AG04449 (cell line): ENCODE results near the gene SOX8.

Experiments used
- CTCF ChIA-PET: fragments of 350-600 bp; formaldehyde crosslinking; extraction: SDS; loops from one replicate; lab custom pipeline; 2021; ENCODE audit warnings: antibody characterized with exemption; lab: Yijun Ruan, JAX
- POLR2A ChIA-PET: fragments of 400-600, 350-600 bp; formaldehyde crosslinking; extraction: SDS; loops from one replicate; lab custom pipeline; 2020; ENCODE audit warnings: antibody characterized with exemption, inconsistent platforms; lab: Yijun Ruan, JAX
- DNase-seq: peaks from one replicate; pipeline ENCODE4 v3.0.0-alpha.2; 2010; ENCODE audit warnings: low read depth, low spot score
- H3K4me3 ChIP-seq: 2 replicates; pipeline ENCODE4 v1.5.1; 2011; ENCODE audit warnings: low read depth, mild to moderate bottlenecking, control low read depth, low read length
- CTCF ChIP-seq: IDR thresholded peaks from one replicate; pipeline ENCODE4 v1.5.1; 2011; ENCODE audit warnings: mild to moderate bottlenecking, moderate library complexity, low read length, control low read depth, inconsistent platforms; ENCODE audit not compliant: insufficient read depth; ENCODE audit errors: missing control alignments

Gene SOX8

DNA sequence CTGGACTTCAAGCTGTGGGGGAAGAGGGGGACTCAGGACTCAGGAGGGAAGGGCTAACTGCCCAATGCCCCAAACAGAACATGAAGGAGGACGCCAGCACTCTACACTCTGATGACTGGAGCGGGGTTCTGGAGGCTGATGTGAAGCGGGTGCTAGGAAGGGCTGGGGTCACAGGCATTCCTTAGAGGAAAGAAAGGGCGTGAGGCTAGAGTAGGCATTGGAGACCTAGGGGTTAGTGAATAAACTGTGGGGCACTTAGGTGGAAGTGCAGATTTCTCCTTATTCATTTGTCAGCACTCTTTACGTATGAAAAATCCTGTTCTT, 10.0 kb upstream of the SOX8 start:
- ChIA-PET CTCF (no interaction called here), POLR2A (no interaction called here)
- no peak overlapping the region for H3K4me3 ChIP-seq
- no peak for TF ChIP-seq CTCF
- DNase-seq = no peak

DNA sequence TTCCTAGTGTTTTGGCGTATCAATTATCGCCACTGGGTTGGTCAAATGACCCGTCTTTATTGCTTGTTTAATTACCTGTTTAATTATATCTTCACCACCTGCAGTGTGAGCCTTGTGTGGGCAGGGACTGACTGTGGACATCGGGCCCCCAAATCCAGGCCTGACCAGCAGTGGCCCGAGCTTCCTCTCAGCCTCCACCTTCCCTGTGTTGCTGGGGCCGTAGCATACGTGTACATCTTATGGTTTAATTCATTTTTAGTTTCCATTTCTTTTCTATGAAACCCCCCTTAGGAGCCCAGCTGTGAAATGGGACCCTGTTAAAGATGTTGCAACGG, 9.6 kb upstream of the SOX8 start:
- POLR2A ChIA-PET = no interaction called here
- no peak for TF ChIP-seq CTCF
- CTCF ChIA-PET = no interaction called here
- no peak overlapping the region for H3K4me3 ChIP-seq
- DNase-seq = no peak

- H3K4me3 ChIP-seq = no peak overlapping the region
- CTCF ChIA-PET = no interaction called here
- no peak for DNase-seq
- POLR2A ChIA-PET = no interaction called here
- TF ChIP-seq CTCF = no peak
These were observed 9.1 kb upstream of the SOX8 start for GRCh38 chr16:972316-973002.

DNA sequence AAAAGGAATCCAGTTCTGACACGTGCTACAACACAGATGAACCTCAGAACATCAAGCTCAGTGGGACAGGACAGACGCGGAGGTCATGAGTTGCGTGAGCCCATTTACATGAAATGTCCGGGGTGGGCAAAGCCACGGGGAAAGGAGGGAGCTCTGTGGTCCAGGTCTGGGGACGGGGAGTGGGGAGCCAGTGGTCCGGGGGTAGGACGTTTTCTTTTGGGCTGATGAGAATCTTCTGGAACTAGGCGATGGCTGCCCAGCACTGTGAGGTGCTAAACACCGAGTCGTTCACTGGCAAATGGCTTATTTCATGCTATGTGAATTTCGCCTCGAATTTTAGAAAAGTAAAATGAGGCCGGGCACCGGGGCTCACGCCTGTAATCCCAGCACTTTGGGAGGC, 8.2 kb upstream of the SOX8 start:
- TF ChIP-seq CTCF = no peak
- DNase-seq = no peak
- H3K4me3 ChIP-seq = no peak overlapping the region
- ChIA-PET CTCF (no interaction called here), POLR2A (no interaction called here)

GRCh38 chr16:974001-974601, 7.5 kb upstream of the SOX8 start:
- DNase-seq = no peak
- no peak overlapping the region for H3K4me3 ChIP-seq
- no peak for TF ChIP-seq CTCF
- ChIA-PET CTCF (no interaction called here), POLR2A (interaction anchor here (0.8 kb wide), 1 partner anchor 159 kb away, joined by 4 read pairs; no protein-coding TSS in a partner anchor)

DNA sequence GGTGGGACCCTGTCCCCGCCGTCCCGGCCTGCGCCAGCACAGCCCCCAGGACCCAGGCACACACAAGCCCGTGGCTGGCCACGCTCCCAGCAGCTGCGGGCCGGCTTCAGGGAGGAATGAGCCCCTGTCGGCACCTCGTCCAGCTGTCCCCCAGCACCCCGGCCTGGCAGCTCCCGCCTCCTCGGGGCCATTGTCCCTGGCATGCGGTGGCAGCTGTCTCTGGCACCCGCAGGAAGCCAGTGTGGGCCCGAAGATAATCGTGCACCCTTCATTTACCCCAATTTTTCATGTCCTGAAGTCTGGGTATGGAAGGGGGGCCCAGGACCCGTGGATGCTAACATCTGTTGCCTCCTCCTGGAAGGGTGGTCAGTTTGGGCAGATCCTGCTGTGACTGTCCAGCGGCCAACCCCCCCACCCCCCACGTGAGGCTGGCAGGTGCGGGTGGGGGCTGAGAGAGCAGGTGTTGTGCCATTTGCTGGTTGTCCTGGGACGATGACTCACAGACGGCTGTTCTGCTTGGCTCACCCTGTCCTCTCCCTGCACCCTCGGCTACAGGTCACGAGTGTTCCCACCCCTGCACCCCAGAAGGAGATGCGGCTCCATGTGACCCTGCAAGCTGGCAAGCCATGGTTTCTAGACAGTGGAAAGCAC, 6.8 kb upstream of the SOX8 start:
- TF ChIP-seq CTCF = no peak
- CTCF ChIA-PET = no interaction called here
- H3K4me3 ChIP-seq = no peak overlapping the region
- DNase-seq = no peak
- POLR2A ChIA-PET = interaction anchor here (0.8 kb wide), 1 partner anchor 160 kb away, joined by 4 read pairs; no protein-coding TSS in a partner anchor
